PFSK-1 (cell line): ENCODE measurements around the gene LSS.

Experiments
- POLR2AphosphoS5 ChIP-seq: IDR thresholded peaks from 2 replicates; pipeline ENCODE4 v1.6.1; 2012; ENCODE audit warnings: low read depth, mild to moderate bottlenecking, control low read depth, low read length, moderate library complexity
- REST ChIP-seq, 2 experiments: IDR thresholded peaks; 2 replicates each; pipeline versions ENCODE4 v1.6.1 to v1.8.0; 2011 to 2012; ENCODE audit warnings: low read depth in 2 of 2, low read length in 2 of 2, control low read depth in 1 of 2, inconsistent platforms in 1 of 2, mild to moderate bottlenecking in 1 of 2, moderate library complexity in 1 of 2; ENCODE audit not compliant: insufficient read depth in 1 of 2
- SIN3A ChIP-seq: IDR thresholded peaks from 2 replicates; pipeline ENCODE4 v1.6.1; 2012; ENCODE audit warnings: mild to moderate bottlenecking, low read length, moderate library complexity, borderline replicate concordance; ENCODE audit not compliant: insufficient read depth
- TAF1 ChIP-seq: IDR thresholded peaks from 2 replicates; pipeline ENCODE4 v1.6.1; 2012; ENCODE audit warnings: low read length, control low read depth, borderline replicate concordance; ENCODE audit not compliant: insufficient read depth

- TF ChIP-seq TAF1 (no peak), REST (IDR thresholded peaks at IDR 0.05; ENCODE audit: insufficient read depth in 1 of 2, low read depth in 2 of 2, low read length in 2 of 2) (no peak), POLR2AphosphoS5 (no peak), SIN3A (no peak)
Measured at GRCh38 chr21:46194374-46195334, 33.9 kb downstream of the LSS start.
